GM12891 (cell line): ENCODE measurements around the gene NOS3.

Experiments
- PAX5 ChIP-seq: IDR thresholded peaks from 2 replicates; pipeline ENCODE4 v1.6.1; 2011; ENCODE audit warnings: low read length, moderate library complexity, mild to moderate bottlenecking; ENCODE audit not compliant: insufficient read depth, severe bottlenecking
- POLR2A ChIP-seq: IDR thresholded peaks from 2 replicates; pipeline ENCODE4 v1.6.1; 2011; ENCODE audit warnings: low read depth, low read length, control low read depth
- POLR2AphosphoS5 ChIP-seq: IDR thresholded peaks from 2 replicates; pipeline ENCODE4 v1.6.1; 2011; ENCODE audit warnings: low read depth, low read length, control low read depth
- TAF1 ChIP-seq: IDR thresholded peaks from 2 replicates; pipeline ENCODE4 v1.6.1; 2011; ENCODE audit warnings: low read depth, low read length, control low read depth

DNA sequence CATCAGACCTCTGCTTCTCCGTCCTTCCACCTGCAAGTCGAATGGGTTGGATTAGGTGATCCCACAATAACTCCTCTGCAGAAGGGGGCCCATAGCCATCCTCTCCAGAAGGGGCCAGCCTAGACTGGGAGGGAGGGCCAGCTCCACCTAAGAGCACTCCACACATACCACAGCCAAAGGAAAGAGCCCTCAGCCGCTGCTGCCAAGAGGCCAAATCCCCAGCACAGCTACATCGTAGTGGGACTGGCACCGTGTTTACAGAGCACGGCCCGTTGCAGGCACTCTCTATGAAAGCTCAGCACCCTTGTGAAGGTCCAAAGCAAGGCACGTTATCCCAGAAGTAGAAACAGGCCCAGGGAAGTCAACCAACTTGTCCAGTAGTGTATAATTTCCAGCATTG lies 18.1 kb upstream of the NOS3 start:
- TF ChIP-seq POLR2A = no peak
- no peak for TF ChIP-seq POLR2AphosphoS5
- no peak for TF ChIP-seq PAX5
- TF ChIP-seq TAF1 = no peak
